ENCODE data around the gene QRICH2. TPM values are rescaled to one million over a fixed set of nuclear protein-coding genes. Genes with fewer than 3 reads are reported as not detected.

Gene QRICH2
- total and polyA plus RNA-seq, 10 of the 15 experiments (the other 5 are each of a cell fraction or from before 2014, with no cell fraction given): 0.04 to 0.72 (median 0.25) TPM

DNA sequence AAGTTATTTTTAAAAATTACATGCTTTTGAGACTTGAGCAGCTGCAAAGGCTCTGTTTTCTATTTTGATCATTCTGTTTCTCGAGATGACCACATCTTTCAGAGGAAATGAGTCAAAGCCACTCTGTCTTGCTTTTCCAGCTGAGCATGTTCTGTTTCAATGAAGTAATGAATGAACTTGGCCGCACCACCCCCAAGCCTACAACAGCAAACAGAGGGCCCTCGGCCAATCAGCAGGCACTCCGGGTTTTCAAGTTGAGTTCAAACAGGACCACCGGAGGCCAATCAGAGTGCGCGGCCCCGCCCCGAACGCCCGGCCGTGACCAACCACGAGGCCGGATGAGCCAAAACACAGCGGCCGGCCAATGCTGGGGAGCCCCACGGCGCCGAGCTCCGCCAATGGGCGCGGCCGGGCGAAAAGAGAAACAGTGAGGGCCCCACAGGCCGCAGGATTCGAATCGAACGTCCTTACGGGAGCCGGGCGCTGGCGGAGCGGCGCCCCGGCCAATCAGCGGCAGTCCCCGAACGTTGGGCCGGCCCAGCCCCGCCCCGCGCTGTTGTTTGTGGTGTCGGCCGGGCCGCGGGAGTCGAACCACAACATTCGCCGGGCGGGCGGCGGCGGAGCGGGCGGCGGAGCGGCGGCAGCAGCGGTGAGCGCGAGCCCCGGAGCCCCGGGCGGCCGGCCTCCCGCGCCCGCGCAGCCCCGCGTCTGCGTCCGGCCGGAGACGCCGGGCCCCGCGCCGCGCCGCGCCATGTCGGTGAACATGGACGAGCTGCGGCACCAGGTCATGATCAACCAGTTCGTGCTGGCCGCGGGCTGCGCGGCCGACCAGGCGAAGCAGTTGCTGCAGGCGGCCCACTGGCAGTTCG lies 43.1 kb downstream of the QRICH2 start, which contains the start of gene UBALD2 (continued):
- peak; percentile 72 for TF ChIP-seq E2F4 (IDR thresholded peaks at IDR 0.05; ENCODE audit: low read depth, low read length)
- TF ChIP-seq POLR2AphosphoS2 (IDR thresholded peaks at IDR 0.05; ENCODE audit: low read depth, low read length): no peak; the same call in 1 of the 2 replicates
- TF ChIP-seq SRF (IDR thresholded peaks at IDR 0.05; ENCODE audit: low read depth in 2 of 2, low read length in 2 of 2): peak in 1 of 2 experiments; percentile 67; a peak in 2 of 4 replicates
- TF ChIP-seq BHLHE40 (IDR thresholded peaks at IDR 0.05; ENCODE audit: borderline replicate concordance in 1 of 2, low read depth in 2 of 2, low read length in 1 of 2): peak; percentile 56 to 79
- TF ChIP-seq MAX (IDR thresholded peaks at IDR 0.05; ENCODE audit: low read depth, low read length): peak; percentile 37
- peak; percentile 82 for TF ChIP-seq PAX5 (IDR thresholded peaks at IDR 0.05; ENCODE audit: borderline replicate concordance, low read depth, low read length)
- TF ChIP-seq, protein P1, sequence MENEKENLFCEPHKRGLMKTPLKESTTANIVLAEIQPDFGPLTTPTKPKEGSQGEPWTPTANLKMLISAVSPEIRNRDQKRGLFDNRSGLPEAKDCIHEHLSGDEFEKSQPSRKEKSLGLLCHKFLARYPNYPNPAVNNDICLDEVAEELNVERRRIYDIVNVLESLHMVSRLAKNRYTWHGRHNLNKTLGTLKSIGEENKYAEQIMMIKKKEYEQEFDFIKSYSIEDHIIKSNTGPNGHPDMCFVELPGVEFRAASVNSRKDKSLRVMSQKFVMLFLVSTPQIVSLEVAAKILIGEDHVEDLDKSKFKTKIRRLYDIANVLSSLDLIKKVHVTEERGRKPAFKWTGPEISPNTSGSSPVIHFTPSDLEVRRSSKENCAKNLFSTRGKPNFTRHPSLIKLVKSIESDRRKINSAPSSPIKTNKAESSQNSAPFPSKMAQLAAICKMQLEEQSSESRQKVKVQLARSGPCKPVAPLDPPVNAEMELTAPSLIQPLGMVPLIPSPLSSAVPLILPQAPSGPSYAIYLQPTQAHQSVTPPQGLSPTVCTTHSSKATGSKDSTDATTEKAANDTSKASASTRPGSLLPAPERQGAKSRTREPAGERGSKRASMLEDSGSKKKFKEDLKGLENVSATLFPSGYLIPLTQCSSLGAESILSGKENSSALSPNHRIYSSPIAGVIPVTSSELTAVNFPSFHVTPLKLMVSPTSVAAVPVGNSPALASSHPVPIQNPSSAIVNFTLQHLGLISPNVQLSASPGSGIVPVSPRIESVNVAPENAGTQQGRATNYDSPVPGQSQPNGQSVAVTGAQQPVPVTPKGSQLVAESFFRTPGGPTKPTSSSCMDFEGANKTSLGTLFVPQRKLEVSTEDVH (IDR thresholded peaks at IDR 0.05; ENCODE audit: low read depth, partially characterized antibody): peak; percentile 64
- TF ChIP-seq RAD21 (IDR thresholded peaks at IDR 0.05; ENCODE audit: insufficient read depth, low read depth, low read length): 0 out of 2 replicates have a peak, but pooled peaks have one; percentile 1
- no peak for TF ChIP-seq REST (IDR thresholded peaks at IDR 0.05; ENCODE audit: low read depth, low read length)
- TF ChIP-seq POLR2AphosphoS5 (IDR thresholded peaks at IDR 0.05; ENCODE audit: low read length): no peak; the same call in 1 of the 2 replicates
- no peak for TF ChIP-seq RELA (IDR thresholded peaks at IDR 0.05; ENCODE audit: borderline replicate concordance, partially characterized antibody)
- TF ChIP-seq SREBF1 (IDR thresholded peaks at IDR 0.05; ENCODE audit: low read length): peak; percentile 43; the same call in 1 of the 2 replicates
- TF ChIP-seq SIX5 (IDR thresholded peaks at IDR 0.05; ENCODE audit: low read depth, low read length, severe bottlenecking): peak; percentile 4
- TF ChIP-seq CEBPB (IDR thresholded peaks at IDR 0.05; ENCODE audit: borderline replicate concordance in 1 of 2, low read depth in 2 of 2, low read length in 2 of 2): no peak
- no peak for TF ChIP-seq WRNIP1 (IDR thresholded peaks at IDR 0.05; ENCODE audit: borderline replicate concordance, low read depth, low read length)
- TF ChIP-seq, protein P2, sequence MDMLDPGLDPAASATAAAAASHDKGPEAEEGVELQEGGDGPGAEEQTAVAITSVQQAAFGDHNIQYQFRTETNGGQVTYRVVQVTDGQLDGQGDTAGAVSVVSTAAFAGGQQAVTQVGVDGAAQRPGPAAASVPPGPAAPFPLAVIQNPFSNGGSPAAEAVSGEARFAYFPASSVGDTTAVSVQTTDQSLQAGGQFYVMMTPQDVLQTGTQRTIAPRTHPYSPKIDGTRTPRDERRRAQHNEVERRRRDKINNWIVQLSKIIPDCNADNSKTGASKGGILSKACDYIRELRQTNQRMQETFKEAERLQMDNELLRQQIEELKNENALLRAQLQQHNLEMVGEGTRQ (IDR thresholded peaks at IDR 0.05; ENCODE audit: borderline replicate concordance, low read depth, low read length): no peak
- no peak for TF ChIP-seq CREB1 (IDR thresholded peaks at IDR 0.05; ENCODE audit: low read depth)
- peak; percentile 99 for TF ChIP-seq ATF7 (IDR thresholded peaks at IDR 0.05; ENCODE audit: low read depth)
- TF ChIP-seq FOS (IDR thresholded peaks at IDR 0.05; ENCODE audit: borderline replicate concordance, extremely low read depth, insufficient read length): peak; percentile 80
- TF ChIP-seq NR2C2 (IDR thresholded peaks at IDR 0.05; ENCODE audit: borderline replicate concordance, control insufficient read depth, insufficient read length, low read depth): no peak
